Neural progenitor cell (in vitro differentiated cells): Measurements from ENCODE around the gene ZNF622.

ENCODE experiments used
- EZH2 ChIP-seq: fragments of 200-600 bp; sonication (generic); IDR thresholded peaks from 2 replicates; pipeline ENCODE4 v1.6.1; 2017; ENCODE audit warnings: antibody characterized with exemption, mild to moderate bottlenecking, moderate library complexity
- EZH2phosphoT487 ChIP-seq: fragments of 200-600 bp; sonication (generic); IDR thresholded peaks from 2 replicates; pipeline ENCODE4 v1.6.1; 2017; ENCODE audit warnings: antibody characterized with exemption
- TF ChIP-seq, protein P1 (sequence below): fragments of 200-600 bp; sonication (generic); IDR thresholded peaks from 2 replicates; pipeline ENCODE4 v1.5.1; 2017; ENCODE audit warnings: antibody characterized with exemption, mild to moderate bottlenecking

DNA sequence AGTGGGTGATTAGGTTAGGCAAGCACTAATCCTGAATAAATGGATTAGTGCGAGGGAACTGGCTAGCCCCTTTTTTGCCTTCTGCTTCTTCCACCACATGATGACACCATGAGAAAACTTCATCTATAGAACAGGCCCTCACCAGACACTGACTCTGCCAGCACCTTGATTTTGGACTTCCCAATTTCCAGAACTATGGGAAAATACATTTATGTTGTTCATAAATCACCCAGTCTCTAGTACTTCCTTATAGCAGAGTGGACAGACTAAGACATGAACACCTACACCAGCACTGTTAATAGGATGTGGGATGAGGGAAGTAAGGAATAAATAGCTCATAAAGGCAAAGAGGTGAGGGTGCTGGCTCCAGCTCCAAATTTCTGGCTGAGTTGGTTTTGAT, 1.4 kb downstream of the ZNF622 start:
- TF ChIP-seq EZH2 (no peak), EZH2phosphoT487 (no peak)
- TF ChIP-seq, protein P1, sequence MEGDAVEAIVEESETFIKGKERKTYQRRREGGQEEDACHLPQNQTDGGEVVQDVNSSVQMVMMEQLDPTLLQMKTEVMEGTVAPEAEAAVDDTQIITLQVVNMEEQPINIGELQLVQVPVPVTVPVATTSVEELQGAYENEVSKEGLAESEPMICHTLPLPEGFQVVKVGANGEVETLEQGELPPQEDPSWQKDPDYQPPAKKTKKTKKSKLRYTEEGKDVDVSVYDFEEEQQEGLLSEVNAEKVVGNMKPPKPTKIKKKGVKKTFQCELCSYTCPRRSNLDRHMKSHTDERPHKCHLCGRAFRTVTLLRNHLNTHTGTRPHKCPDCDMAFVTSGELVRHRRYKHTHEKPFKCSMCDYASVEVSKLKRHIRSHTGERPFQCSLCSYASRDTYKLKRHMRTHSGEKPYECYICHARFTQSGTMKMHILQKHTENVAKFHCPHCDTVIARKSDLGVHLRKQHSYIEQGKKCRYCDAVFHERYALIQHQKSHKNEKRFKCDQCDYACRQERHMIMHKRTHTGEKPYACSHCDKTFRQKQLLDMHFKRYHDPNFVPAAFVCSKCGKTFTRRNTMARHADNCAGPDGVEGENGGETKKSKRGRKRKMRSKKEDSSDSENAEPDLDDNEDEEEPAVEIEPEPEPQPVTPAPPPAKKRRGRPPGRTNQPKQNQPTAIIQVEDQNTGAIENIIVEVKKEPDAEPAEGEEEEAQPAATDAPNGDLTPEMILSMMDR: no peak
